NT2/D1 (cell line): Measurements from ENCODE around the gene MCOLN1.

ENCODE experiments used
- SUZ12 ChIP-seq: IDR thresholded peaks from 2 replicates; pipeline ENCODE4 v1.6.1; 2011; ENCODE audit not compliant: insufficient read length, insufficient read depth; ENCODE audit errors: extremely low read depth
- ZNF274 ChIP-seq: IDR thresholded peaks from 2 replicates; pipeline ENCODE4 v1.6.1; 2011; ENCODE audit warnings: mild to moderate bottlenecking, low read depth, low read length

DNA sequence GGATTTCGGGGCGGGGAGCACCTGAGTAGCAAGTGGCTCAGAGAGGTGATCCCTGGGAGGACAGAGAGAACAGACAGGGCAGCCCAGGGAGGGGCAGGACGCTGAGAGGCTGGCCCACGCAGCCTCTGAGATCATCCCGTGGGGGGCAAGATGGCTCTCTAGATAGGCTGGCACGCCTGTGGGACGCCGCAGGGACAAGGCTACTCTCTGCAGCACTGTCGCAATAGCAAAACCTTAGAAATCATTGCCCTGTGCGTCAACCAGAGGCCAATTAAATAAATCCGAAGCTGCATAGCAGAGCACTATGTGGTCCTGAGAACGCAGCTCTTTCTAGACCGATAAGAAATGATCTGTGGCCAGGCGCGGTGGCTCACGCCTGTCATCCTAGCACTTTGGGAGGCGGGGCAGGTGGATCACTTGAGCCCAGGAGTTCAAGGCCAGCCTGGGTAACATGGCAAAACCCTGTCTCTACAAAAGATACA is 38.7 kb upstream of the MCOLN1 start:
- TF ChIP-seq ZNF274: no peak
- no peak for TF ChIP-seq SUZ12
